ENCODE data around the gene CATSPER3.

DNA sequence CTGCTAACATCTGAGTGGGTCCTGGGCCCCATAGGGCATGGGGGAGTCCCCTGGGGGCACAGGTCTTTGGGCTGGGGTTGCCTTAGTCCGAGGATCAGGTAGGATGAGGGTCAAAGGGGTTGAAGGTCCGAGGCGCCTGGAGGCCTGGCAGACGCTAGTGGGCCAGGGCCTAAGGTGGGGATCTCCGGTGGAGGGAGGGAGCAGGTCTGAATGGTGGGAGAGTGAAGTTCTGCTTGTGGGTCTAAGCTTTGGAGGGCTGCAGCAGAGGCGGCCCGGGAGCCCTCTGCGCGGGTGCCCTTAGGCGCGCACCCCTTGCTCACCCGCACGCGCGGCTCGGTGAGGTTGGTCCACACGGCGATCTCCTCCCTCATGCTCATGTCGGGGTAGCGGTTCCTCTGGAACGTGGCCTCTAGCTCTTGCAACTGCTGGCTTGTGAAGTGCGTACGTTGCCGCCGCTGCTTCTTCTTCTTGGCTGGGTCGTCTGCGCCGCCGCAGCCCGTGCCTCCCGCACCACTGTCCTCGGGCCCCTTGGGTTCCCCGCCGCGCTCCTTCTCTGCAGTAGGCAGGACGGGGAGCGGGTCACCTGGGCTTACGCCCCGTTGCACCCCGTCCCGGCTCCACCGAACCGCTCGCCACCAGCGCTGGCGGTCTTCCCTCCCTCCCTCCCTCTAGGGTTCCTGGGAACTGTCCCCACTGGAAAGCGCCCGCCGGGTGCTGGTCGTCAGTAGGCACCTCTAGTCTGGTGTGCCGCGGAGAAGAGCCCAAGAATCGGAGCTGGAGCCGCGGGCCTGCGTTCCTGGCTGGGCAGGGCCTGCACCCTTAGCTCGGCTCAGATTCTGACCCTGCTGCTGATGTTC lies 63.5 kb downstream of the CATSPER3 start:
- TF ChIP-seq, protein P1, sequence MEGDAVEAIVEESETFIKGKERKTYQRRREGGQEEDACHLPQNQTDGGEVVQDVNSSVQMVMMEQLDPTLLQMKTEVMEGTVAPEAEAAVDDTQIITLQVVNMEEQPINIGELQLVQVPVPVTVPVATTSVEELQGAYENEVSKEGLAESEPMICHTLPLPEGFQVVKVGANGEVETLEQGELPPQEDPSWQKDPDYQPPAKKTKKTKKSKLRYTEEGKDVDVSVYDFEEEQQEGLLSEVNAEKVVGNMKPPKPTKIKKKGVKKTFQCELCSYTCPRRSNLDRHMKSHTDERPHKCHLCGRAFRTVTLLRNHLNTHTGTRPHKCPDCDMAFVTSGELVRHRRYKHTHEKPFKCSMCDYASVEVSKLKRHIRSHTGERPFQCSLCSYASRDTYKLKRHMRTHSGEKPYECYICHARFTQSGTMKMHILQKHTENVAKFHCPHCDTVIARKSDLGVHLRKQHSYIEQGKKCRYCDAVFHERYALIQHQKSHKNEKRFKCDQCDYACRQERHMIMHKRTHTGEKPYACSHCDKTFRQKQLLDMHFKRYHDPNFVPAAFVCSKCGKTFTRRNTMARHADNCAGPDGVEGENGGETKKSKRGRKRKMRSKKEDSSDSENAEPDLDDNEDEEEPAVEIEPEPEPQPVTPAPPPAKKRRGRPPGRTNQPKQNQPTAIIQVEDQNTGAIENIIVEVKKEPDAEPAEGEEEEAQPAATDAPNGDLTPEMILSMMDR (conservative IDR thresholded peaks at IDR 0.05 in 1 of 2, IDR thresholded peaks at IDR 0.05 in 1 of 2; ENCODE audit: low read depth in 1 of 2, low read length in 2 of 2), result no peak
- TF ChIP-seq EZH2 (IDR thresholded peaks at IDR 0.05; ENCODE audit: low read length, missing control alignments), result peak; percentile 78

Data from fibroblast of lung (primary cell).